HL-60 (cell line): ENCODE measurements around the gene PTPRT.

ENCODE experiments used
- DNase-seq, 2 experiments: peaks; one replicate each; pipeline ENCODE4 v3.0.0-alpha.2; 2010 to 2020; ENCODE audit warnings: low read depth in 1 of 2, low spot score in 1 of 2
- H3K27ac ChIP-seq: fragments of 250-450 bp; sonication (Bioruptor Pico); replicated peaks from 2 replicates; pipeline ENCODE4 v1.5.1; 2020; ENCODE audit warnings: mild to moderate bottlenecking, moderate library complexity
- H3K27me3 ChIP-seq: fragments of 250-450 bp; sonication (Bioruptor Pico); 2 replicates; pipeline ENCODE4 v1.5.1; 2021; ENCODE audit warnings: mild to moderate bottlenecking, moderate library complexity; ENCODE audit not compliant: insufficient read depth, poor library complexity, severe bottlenecking
- H3K4me3 ChIP-seq: replicated peaks from 2 replicates; pipeline ENCODE4 v1.5.1; 2011; ENCODE audit warnings: mild to moderate bottlenecking, control low read depth, low read length; ENCODE audit not compliant: insufficient read depth
- CTCF ChIP-seq: IDR thresholded peaks from one replicate; pipeline ENCODE4 v1.5.1; 2011; ENCODE audit warnings: low read length, control low read depth, inconsistent platforms; ENCODE audit not compliant: insufficient read depth
- GABPA ChIP-seq: IDR thresholded peaks from 2 replicates; pipeline ENCODE4 v1.6.1; 2012; ENCODE audit warnings: low read depth
- POLR2AphosphoS5 ChIP-seq: IDR thresholded peaks from 2 replicates; pipeline ENCODE4 v1.6.1; 2012; ENCODE audit warnings: low read depth
- SPI1 ChIP-seq: IDR thresholded peaks from 2 replicates; pipeline ENCODE4 v1.6.1; 2012; ENCODE audit warnings: low read depth, mild to moderate bottlenecking, borderline replicate concordance
- TF ChIP-seq, protein P1 (sequence below): IDR thresholded peaks from 2 replicates; pipeline ENCODE4 v1.6.1; 2012; ENCODE audit warnings: low read depth; ENCODE audit not compliant: insufficient replicate concordance

The PTPRT gene

GRCh38 chr20:42435230-42435629 is 754.5 kb downstream of the PTPRT start:
- TF ChIP-seq GABPA, result no peak
- TF ChIP-seq, protein P1, sequence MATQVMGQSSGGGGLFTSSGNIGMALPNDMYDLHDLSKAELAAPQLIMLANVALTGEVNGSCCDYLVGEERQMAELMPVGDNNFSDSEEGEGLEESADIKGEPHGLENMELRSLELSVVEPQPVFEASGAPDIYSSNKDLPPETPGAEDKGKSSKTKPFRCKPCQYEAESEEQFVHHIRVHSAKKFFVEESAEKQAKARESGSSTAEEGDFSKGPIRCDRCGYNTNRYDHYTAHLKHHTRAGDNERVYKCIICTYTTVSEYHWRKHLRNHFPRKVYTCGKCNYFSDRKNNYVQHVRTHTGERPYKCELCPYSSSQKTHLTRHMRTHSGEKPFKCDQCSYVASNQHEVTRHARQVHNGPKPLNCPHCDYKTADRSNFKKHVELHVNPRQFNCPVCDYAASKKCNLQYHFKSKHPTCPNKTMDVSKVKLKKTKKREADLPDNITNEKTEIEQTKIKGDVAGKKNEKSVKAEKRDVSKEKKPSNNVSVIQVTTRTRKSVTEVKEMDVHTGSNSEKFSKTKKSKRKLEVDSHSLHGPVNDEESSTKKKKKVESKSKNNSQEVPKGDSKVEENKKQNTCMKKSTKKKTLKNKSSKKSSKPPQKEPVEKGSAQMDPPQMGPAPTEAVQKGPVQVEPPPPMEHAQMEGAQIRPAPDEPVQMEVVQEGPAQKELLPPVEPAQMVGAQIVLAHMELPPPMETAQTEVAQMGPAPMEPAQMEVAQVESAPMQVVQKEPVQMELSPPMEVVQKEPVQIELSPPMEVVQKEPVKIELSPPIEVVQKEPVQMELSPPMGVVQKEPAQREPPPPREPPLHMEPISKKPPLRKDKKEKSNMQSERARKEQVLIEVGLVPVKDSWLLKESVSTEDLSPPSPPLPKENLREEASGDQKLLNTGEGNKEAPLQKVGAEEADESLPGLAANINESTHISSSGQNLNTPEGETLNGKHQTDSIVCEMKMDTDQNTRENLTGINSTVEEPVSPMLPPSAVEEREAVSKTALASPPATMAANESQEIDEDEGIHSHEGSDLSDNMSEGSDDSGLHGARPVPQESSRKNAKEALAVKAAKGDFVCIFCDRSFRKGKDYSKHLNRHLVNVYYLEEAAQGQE, result no peak
- no peak for TF ChIP-seq SPI1
- no peak for TF ChIP-seq POLR2AphosphoS5
- TF ChIP-seq CTCF, result no peak
- no peak for DNase-seq
- Histone ChIP-seq H3K27me3 (no peaks in the 10 kb centered on the region), H3K27ac (no peak overlapping the region), H3K4me3 (no peak overlapping the region)

GRCh38 chr20:42432496-42433334 is 757.0 kb downstream of the PTPRT start:
- Histone ChIP-seq H3K27me3 (no peaks in the 10 kb centered on the region), H3K27ac (no peak overlapping the region), H3K4me3 (no peak overlapping the region)
- no peak for DNase-seq
- TF ChIP-seq, protein P1, result no peak
- TF ChIP-seq GABPA (no peak), CTCF (no peak), SPI1 (no peak), POLR2AphosphoS5 (no peak)

DNA sequence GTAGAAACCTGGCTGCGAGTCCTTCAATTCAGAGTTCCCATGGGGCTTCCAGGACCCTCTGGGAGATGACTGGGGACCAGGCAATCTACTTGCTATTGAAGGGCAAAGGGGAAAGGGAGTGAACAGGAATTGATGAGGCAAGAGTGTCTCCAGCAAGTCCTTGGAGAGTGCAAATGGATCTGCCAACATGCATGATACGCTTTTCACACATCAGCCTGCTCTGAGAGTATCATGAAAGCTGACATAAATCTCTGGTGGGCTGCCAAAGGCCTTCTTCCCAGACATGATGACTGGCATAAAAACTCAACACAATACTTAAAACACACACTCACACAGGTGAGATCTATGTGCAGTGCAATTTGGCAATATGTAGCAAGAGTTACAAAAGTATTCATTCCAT is 759.1 kb downstream of the PTPRT start:
- TF ChIP-seq, protein P1, result no peak
- TF ChIP-seq CTCF, result no peak
- TF ChIP-seq POLR2AphosphoS5, result no peak
- no peak for TF ChIP-seq GABPA
- TF ChIP-seq SPI1, result no peak
- no peak overlapping the region for H3K27ac ChIP-seq
- no peak for DNase-seq
- no peaks in the 10 kb centered on the region for H3K27me3 ChIP-seq
- no peak overlapping the region for H3K4me3 ChIP-seq
